Common myeloid progenitor, CD34-positive (primary cell): ENCODE measurements around the gene SIN3B.

Experiments used
- CTCF ChIA-PET: fragments of 350-600 bp; sonication (Branson Sonifier 250); formaldehyde crosslinking; loops from one replicate; lab custom pipeline; 2021; ENCODE audit warnings: antibody characterized with exemption; lab: Charles Lee
- POLR2A ChIA-PET: fragments of 350-600 bp; sonication (Branson Sonifier 250); formaldehyde crosslinking; loops from one replicate; lab custom pipeline; 2021; ENCODE audit warnings: antibody characterized with exemption; lab: Charles Lee
- DNase-seq, 3 donors: peaks; one replicate each; pipeline versions ENCODE4 v3.0.0 to v3.0.0-alpha.2; 2013
- H3K27ac ChIP-seq, 2 experiments: 1 replicate in 1 of 2; 2 replicates in 1 of 2; pipeline ENCODE4 v1.7.0; 2013; ENCODE audit warnings: inconsistent platforms in 2 of 2, low read length in 2 of 2, mild to moderate bottlenecking in 2 of 2, low read depth in 1 of 2, moderate library complexity in 1 of 2; ENCODE audit not compliant: severe bottlenecking in 2 of 2, insufficient read depth in 1 of 2, poor library complexity in 1 of 2
- H3K27me3 ChIP-seq, 5 experiments: replicated peaks in 2 of 5; 1 replicate in 3 of 5; 2 replicates in 2 of 5; pipeline versions ENCODE4 v1.6.1 to v1.7.0; 2013; ENCODE audit warnings: low read length in 4 of 5, mild to moderate bottlenecking in 2 of 5, moderate library complexity in 2 of 5, inconsistent platforms in 1 of 5; ENCODE audit not compliant: insufficient read depth in 5 of 5, control insufficient read depth in 4 of 5
- H3K36me3 ChIP-seq, 4 experiments: 1 replicate in 2 of 4; 2 replicates in 2 of 4; pipeline versions ENCODE4 v1.6.1 to v1.7.0; 2013; ENCODE audit warnings: low read length in 3 of 4, control low read depth in 1 of 4, mild to moderate bottlenecking in 1 of 4; ENCODE audit not compliant: control insufficient read depth in 4 of 4, insufficient read depth in 4 of 4
- H3K4me1 ChIP-seq, 4 experiments: 1 replicate in 3 of 4; 2 replicates in 1 of 4; pipeline versions ENCODE4 v1.6.1 to v1.7.1; 2013; ENCODE audit warnings: low read length in 3 of 4, mild to moderate bottlenecking in 3 of 4, control low read depth in 1 of 4, inconsistent platforms in 1 of 4, moderate library complexity in 1 of 4; ENCODE audit not compliant: control insufficient read depth in 4 of 4, insufficient read depth in 4 of 4; ENCODE audit errors: control extremely low read depth in 1 of 4
- H3K4me3 ChIP-seq, 7 experiments: 1 replicate in 4 of 7; 2 replicates in 3 of 7; pipeline versions ENCODE4 v1.5.1 to v1.7.0; 2013; ENCODE audit warnings: mild to moderate bottlenecking in 7 of 7, low read length in 6 of 7, moderate library complexity in 6 of 7, inconsistent platforms in 2 of 7, low read depth in 2 of 7, control low read depth in 1 of 7; ENCODE audit not compliant: insufficient read depth in 4 of 7, control insufficient read depth in 1 of 7; ENCODE audit errors: extremely low read depth in 1 of 7
- H3K9me3 ChIP-seq, 5 experiments: 1 replicate in 4 of 5; 2 replicates in 1 of 5; pipeline versions ENCODE4 v1.6.1 to v1.7.1; 2013; ENCODE audit warnings: low read length in 4 of 5, mild to moderate bottlenecking in 2 of 5, inconsistent platforms in 1 of 5, low read depth in 1 of 5, moderate library complexity in 1 of 5; ENCODE audit not compliant: control insufficient read depth in 4 of 5, insufficient read depth in 2 of 5; ENCODE audit errors: control extremely low read depth in 1 of 5
- WGBS: methylation state at CpG from one replicate; pipeline ENCODE4 v1.1.5; 2013; ENCODE audit not compliant: insufficient coverage; 5-methylcytosine and 5-hydroxymethylcytosine counted together

SIN3B gene

DNA sequence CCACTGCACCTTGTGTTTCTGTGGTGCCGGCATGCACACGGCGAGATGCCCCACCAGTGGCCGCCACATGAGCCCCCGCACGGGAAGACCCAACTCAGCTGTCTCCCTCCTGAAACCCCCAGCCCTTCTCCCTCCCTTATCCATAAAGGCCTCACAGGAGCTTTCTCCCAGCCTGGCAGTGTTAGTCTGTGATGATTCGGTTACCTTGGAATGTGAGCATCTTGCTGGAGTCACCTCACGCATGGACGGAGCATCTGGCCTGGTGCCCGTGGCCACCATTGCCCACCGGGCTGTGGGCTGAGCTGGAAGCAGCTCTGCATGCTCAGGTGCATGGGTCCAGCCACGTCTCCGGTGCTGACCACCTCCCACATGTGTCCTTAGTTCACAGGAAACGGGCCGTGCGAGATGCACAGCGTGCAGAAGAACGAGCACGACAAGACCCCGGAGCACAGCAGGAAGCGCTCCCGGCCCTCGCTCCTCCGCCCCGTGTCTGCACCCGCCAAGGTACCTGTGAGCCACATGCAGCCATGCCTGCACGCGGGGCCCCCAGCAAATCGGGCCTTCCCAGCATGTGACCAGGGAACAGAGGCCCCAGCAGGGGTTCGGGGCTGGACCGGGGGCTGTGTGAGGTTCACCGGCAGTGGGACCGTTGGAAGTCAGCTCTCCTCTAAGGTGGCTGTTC lies 22.0 kb downstream of the SIN3B start:
- no peak for DNase-seq
- no peak overlapping the region for H3K27ac ChIP-seq
- 95% methylated on average over 31 of the region's 33 CpGs for WGBS
- no peaks in the 10 kb centered on the region for H3K27me3 ChIP-seq
- H3K9me3 ChIP-seq, result no peaks in the 10 kb centered on the region
- H3K4me3 ChIP-seq, result no peak overlapping the region
- peaks cover 17 to 84% (median 52%) of the 10 kb centered on the region in 4 experiments for H3K36me3 ChIP-seq
- POLR2A ChIA-PET, result no interaction called here
- H3K4me1 ChIP-seq, result no peaks in the 10 kb centered on the region
- CTCF ChIA-PET, result no interaction called here

DNA sequence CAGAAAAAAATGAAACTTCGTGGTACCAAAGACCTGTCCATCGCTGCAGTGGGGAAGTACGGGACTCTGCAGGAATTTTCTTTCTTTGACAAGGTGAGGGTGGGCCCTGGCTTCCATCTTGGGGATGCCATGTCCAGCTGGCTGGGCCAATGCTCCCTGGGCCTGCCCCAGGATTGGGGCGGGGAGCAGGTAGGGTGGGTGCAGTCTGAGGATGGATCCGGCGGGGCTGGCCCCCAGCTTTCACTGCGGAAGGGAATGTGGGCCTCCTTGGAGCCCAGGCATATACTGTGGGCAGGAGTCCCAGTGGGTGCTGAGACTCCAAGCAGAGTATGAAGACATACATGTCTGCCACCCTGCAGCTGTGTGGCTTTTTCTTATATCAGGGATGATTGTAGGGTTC lies 23.9 kb downstream of the SIN3B start:
- no peaks in the 10 kb centered on the region for H3K27me3 ChIP-seq
- H3K36me3 ChIP-seq, result peaks cover 17 to 70% (median 45%) of the 10 kb centered on the region in 4 experiments
- no peaks in the 10 kb centered on the region for H3K4me1 ChIP-seq
- H3K9me3 ChIP-seq, result no peaks in the 10 kb centered on the region
- H3K4me3 ChIP-seq, result no peak overlapping the region
- WGBS, result 98% methylated on average over 5 of the region's 7 CpGs
- ChIA-PET POLR2A (no interaction called here), CTCF (no interaction called here)
- H3K27ac ChIP-seq, result no peak overlapping the region
- no peak for DNase-seq

DNA sequence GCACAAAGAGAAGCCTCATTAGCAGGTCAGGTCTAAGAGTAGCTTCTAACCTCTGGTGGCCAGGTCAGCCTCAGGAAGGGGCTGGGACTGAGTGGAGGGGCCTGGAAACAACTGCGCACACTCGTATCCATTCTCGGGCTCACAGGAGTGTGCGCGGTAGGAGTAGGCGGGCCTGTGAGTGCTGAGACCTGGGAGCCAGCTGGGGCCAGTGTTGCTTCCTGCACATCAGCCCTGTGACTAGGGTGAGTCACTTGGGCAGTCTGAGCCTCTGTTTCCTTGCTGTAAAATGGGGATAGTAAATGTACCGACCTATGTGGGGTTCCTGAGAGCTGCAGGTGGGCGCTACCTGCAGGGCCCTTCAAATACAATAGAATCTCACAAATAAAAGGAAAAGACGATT lies 26.9 kb downstream of the SIN3B start:
- POLR2A ChIA-PET, result no interaction called here
- H3K27ac ChIP-seq, result no peak overlapping the region
- peaks cover 0 to 2% (median 0%) of the 10 kb centered on the region in 4 experiments for H3K4me1 ChIP-seq
- DNase-seq, result no peak
- no peak overlapping the region for H3K4me3 ChIP-seq
- H3K27me3 ChIP-seq, result peaks cover 0 to 5% (median 0%) of the 10 kb centered on the region in 5 experiments
- peaks cover 12 to 53% (median 31%) of the 10 kb centered on the region in 4 experiments for H3K36me3 ChIP-seq
- no peaks in the 10 kb centered on the region for H3K9me3 ChIP-seq
- CTCF ChIA-PET, result interaction anchor here (1.1 kb wide), 1 partner anchor 196 kb away, joined by 3 read pairs; no protein-coding TSS in a partner anchor
- WGBS, result 96% methylated on average over 6 of the region's 9 CpGs

DNA sequence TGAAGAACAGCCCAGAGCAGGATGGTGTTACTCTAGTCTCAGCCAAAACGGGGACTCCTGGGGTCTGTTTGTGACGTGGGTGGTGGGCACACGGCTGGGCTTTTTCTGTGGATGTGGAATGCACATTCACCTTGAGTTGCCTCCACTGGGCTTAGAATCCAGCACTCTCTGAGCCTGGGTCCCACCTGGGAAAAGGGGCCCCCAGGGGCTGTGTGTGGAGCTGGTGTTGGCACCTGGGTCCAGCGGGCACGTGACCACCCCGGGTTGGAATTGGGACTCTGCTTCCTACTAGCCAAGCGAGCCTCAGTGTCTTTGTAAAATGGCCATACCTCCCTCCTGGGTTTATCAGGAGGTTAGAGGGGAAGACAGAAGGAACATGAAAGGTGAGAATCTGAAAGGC lies 30.4 kb downstream of the SIN3B start:
- Histone ChIP-seq H3K36me3 (peaks cover 2 to 39% (median 16%) of the 10 kb centered on the region in 4 experiments), H3K4me1 (peaks cover 2 to 16% (median 12%) of the 10 kb centered on the region in 4 experiments), H3K27ac (no peak overlapping the region), H3K9me3 (no peaks in the 10 kb centered on the region), H3K4me3 (no peak overlapping the region), H3K27me3 (peaks cover 0 to 5% (median 0%) of the 10 kb centered on the region in 5 experiments)
- DNase-seq, result no peak
- CTCF ChIA-PET, result no interaction called here
- POLR2A ChIA-PET, result no interaction called here
- WGBS, result 99% methylated on average over 7 of the region's 7 CpGs

DNA sequence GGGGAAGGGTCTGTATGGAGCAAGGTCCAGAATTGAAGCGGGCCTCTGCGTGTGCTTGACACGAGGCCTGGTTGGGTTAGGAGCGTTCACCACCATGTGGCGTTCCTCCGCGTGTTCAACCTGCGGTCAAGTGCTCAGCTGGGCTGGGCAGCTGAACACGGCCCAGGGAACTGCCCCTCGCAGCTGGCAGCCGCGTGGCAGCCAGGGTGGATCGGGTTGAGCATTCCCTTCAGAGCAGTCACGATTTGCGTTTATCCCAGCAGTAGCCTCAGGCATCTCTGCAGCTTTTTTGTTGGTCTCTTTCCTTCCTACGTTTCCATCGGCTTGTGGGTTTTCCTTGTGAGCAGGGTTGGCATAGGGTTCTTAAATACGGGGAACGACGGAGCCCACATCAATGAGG lies 30.9 kb downstream of the SIN3B start:
- Histone ChIP-seq H3K9me3 (no peaks in the 10 kb centered on the region), H3K36me3 (peaks cover 2 to 38% (median 15%) of the 10 kb centered on the region in 4 experiments), H3K4me1 (peaks cover 2 to 16% (median 12%) of the 10 kb centered on the region in 4 experiments), H3K4me3 (no peak overlapping the region), H3K27me3 (peaks cover 0 to 5% (median 0%) of the 10 kb centered on the region in 5 experiments), H3K27ac (no peak overlapping the region)
- POLR2A ChIA-PET, result no interaction called here
- WGBS, result 99% methylated on average over 18 of the region's 20 CpGs
- CTCF ChIA-PET, result no interaction called here
- no peak for DNase-seq

DNA sequence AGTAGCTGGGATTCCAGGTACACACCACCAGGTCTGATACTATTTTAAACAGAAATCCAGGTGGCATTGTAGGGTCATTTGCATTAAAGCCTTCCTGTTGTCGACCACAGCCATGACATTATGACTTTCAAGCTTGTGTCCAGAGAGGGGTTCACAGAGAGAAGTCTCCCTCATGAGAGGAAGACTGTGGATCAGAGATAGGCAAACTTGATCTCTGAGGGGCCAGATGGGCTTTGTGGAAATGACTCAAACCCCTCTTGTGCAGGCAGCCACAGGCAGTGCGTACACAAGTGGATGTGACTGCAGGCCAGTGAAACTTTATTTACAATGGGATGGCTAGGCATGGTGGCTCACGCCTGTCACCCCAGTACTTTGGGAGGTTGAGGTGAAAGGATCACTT lies 31.8 kb downstream of the SIN3B start:
- POLR2A ChIA-PET, result no interaction called here
- Histone ChIP-seq H3K27ac (no peak overlapping the region), H3K4me1 (peaks cover 2 to 16% (median 12%) of the 10 kb centered on the region in 4 experiments), H3K4me3 (no peak overlapping the region), H3K9me3 (no peaks in the 10 kb centered on the region), H3K27me3 (peaks cover 0 to 5% (median 0%) of the 10 kb centered on the region in 5 experiments), H3K36me3 (peaks cover 5 to 41% (median 21%) of the 10 kb centered on the region in 4 experiments)
- CTCF ChIA-PET, result no interaction called here
- WGBS, result 83% methylated on average over 2 of the region's 3 CpGs
- peak in 2 of 3 donors; percentile 45 to 63 for DNase-seq

DNA sequence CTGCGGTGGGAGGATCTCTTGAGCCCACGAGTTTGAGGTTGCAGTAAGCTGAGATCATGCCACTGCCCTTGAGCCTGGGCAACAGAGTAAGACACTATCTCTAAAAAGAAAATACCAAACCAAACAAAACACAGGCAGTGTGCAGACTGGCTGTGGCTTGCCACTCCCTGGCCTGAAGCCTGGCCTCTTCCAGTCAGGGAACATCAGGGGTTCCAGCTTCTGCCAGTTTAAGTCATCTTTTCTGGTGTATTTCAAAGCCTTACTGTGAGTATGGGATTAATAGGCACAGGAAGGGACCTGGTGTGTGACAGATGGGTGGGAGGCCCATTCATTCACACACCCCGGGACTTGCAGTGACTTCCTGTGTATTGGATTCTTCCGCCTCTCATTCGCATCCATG lies 32.6 kb downstream of the SIN3B start:
- 97% methylated on average over 5 of the region's 5 CpGs for WGBS
- peaks cover 6 to 45% (median 27%) of the 10 kb centered on the region in 4 experiments for H3K36me3 ChIP-seq

More for the DNA sequence above, 32.6 kb downstream of the SIN3B start:
- Histone ChIP-seq H3K4me1 (peaks cover 2 to 16% (median 12%) of the 10 kb centered on the region in 4 experiments), H3K4me3 (no peak overlapping the region), H3K27me3 (peaks cover 0 to 5% (median 0%) of the 10 kb centered on the region in 5 experiments), H3K9me3 (no peaks in the 10 kb centered on the region), H3K27ac (no peak overlapping the region)
- ChIA-PET CTCF (no interaction called here), POLR2A (no interaction called here)
- no peak for DNase-seq
